Body of pancreas (tissue), 4 donors: ENCODE measurements around the gene S100A12.

ENCODE experiments used
- POLR2A ChIP-seq, 3 donors: fragments of 450-650 bp; IDR thresholded peaks; one replicate each; pipeline ENCODE4 v1.6.1; 2016; ENCODE audit warnings: antibody characterized with exemption in 3 of 3, mild to moderate bottlenecking in 2 of 3
- TF ChIP-seq, protein P1 (sequence below), 7 experiments: fragments of 450-650 bp in 4 of 7; fragments of 200-600 bp in 3 of 7; sonication (generic) in 3 of 7; IDR thresholded peaks; one replicate each; pipeline ENCODE4 v1.5.1; 2016 to 2019; ENCODE audit warnings: antibody characterized with exemption in 7 of 7

DNA sequence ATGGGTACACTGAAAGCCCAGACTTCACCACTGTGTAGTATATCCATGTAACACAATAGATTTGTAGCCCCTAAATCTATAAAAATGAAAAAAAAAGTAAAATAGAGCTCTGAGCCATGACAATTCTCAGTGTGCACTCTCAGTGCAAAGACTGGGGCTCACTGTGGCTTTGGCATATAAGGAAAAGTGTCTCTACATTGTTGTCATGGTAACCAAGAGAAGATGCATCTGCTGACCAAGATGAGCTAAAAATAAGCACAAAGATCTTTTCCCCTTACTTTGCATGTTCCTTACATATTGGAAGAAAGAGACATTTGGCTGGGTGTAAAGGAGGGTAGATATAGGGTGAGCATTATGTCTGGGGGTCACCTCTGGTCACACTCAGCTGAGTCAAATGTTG is 38.8 kb downstream of the S100A12 start:
- TF ChIP-seq, protein P1, sequence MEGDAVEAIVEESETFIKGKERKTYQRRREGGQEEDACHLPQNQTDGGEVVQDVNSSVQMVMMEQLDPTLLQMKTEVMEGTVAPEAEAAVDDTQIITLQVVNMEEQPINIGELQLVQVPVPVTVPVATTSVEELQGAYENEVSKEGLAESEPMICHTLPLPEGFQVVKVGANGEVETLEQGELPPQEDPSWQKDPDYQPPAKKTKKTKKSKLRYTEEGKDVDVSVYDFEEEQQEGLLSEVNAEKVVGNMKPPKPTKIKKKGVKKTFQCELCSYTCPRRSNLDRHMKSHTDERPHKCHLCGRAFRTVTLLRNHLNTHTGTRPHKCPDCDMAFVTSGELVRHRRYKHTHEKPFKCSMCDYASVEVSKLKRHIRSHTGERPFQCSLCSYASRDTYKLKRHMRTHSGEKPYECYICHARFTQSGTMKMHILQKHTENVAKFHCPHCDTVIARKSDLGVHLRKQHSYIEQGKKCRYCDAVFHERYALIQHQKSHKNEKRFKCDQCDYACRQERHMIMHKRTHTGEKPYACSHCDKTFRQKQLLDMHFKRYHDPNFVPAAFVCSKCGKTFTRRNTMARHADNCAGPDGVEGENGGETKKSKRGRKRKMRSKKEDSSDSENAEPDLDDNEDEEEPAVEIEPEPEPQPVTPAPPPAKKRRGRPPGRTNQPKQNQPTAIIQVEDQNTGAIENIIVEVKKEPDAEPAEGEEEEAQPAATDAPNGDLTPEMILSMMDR (IDR thresholded peaks at IDR 0.05) = no peak
- TF ChIP-seq POLR2A (IDR thresholded peaks at IDR 0.05) = no peak
